IPS-18a (cell line): ENCODE results near the gene HDX.
A peak's percentile ranks its signal among the peaks of the same experiment; 100 is the strongest.
"Not testable (repeated sequence)": the region's sequence is repeated elsewhere in the genome, so short reads cannot be mapped to it uniquely, and the experiment has no call there.

Experiments
- H3K27ac ChIP-seq: one replicate; pipeline ENCODE4 v1.5.1; 2013; ENCODE audit warnings: low read length
- H3K27me3 ChIP-seq: one replicate; pipeline ENCODE4 v1.6.1; 2013; ENCODE audit warnings: mild to moderate bottlenecking, low read length; ENCODE audit not compliant: control insufficient read depth, insufficient read depth
- H3K36me3 ChIP-seq: one replicate; pipeline ENCODE4 v1.6.1; 2013; ENCODE audit warnings: low read depth, low read length; ENCODE audit not compliant: control insufficient read depth
- H3K4me1 ChIP-seq: one replicate; pipeline ENCODE4 v1.6.1; 2013; ENCODE audit warnings: low read depth, low read length; ENCODE audit not compliant: control insufficient read depth
- H3K4me3 ChIP-seq: one replicate; pipeline ENCODE4 v1.5.1; 2013; ENCODE audit warnings: low read length
- H3K9ac ChIP-seq: one replicate; pipeline ENCODE4 v1.6.1; 2013; ENCODE audit warnings: mild to moderate bottlenecking, low read length, moderate library complexity
- H3K9me3 ChIP-seq: one replicate; pipeline ENCODE4 v1.6.1; 2013; ENCODE audit warnings: low read depth, low read length; ENCODE audit not compliant: control insufficient read depth

Gene HDX

GRCh38 chrX:84335121-84335520 lies 167.1 kb downstream of the HDX start:
- H3K27me3 ChIP-seq = no peaks in the 10 kb centered on the region
- no peak overlapping the region for H3K9ac ChIP-seq
- H3K36me3 ChIP-seq = no peaks in the 10 kb centered on the region
- no peak overlapping the region for H3K4me3 ChIP-seq
- peaks cover 24% of the 10 kb centered on the region for H3K9me3 ChIP-seq
- H3K27ac ChIP-seq = no peak overlapping the region
- H3K4me1 ChIP-seq = no peaks in the 10 kb centered on the region

- no peak overlapping the region for H3K27ac ChIP-seq
- no peaks in the 10 kb centered on the region for H3K36me3 ChIP-seq
- peaks cover 3% of the 10 kb centered on the region for H3K9me3 ChIP-seq
- no peak overlapping the region for H3K9ac ChIP-seq
- no peaks in the 10 kb centered on the region for H3K4me1 ChIP-seq
- H3K4me3 ChIP-seq = no peak overlapping the region
- no peaks in the 10 kb centered on the region for H3K27me3 ChIP-seq
Measured at GRCh38 chrX:84322083-84322827, 180.0 kb downstream of the HDX start.

GRCh38 chrX:84320614-84321013 lies 181.6 kb downstream of the HDX start:
- H3K36me3 ChIP-seq = no peaks in the 10 kb centered on the region
- H3K4me3 ChIP-seq = no peak overlapping the region
- peaks cover 3% of the 10 kb centered on the region for H3K9me3 ChIP-seq
- no peaks in the 10 kb centered on the region for H3K27me3 ChIP-seq
- no peaks in the 10 kb centered on the region for H3K4me1 ChIP-seq
- H3K9ac ChIP-seq = no peak overlapping the region
- H3K27ac ChIP-seq = no peak overlapping the region

- H3K4me3 ChIP-seq = no peak overlapping the region
- H3K27ac ChIP-seq = no peak overlapping the region
- H3K27me3 ChIP-seq = no peaks in the 10 kb centered on the region
- peaks cover 3% of the 10 kb centered on the region for H3K9me3 ChIP-seq
- no peaks in the 10 kb centered on the region for H3K4me1 ChIP-seq
- no peak overlapping the region for H3K9ac ChIP-seq
- no peaks in the 10 kb centered on the region for H3K36me3 ChIP-seq
Measured at GRCh38 chrX:84320023-84320422, 182.2 kb downstream of the HDX start.

GRCh38 chrX:84318661-84319060 lies 183.6 kb downstream of the HDX start:
- no peaks in the 10 kb centered on the region for H3K36me3 ChIP-seq
- peak overlapping the region; percentile 9 for H3K4me3 ChIP-seq
- H3K4me1 ChIP-seq = no peaks in the 10 kb centered on the region
- H3K9me3 ChIP-seq = peaks cover 14% of the 10 kb centered on the region
- no peak overlapping the region for H3K9ac ChIP-seq
- no peaks in the 10 kb centered on the region for H3K27me3 ChIP-seq
- H3K27ac ChIP-seq = no peak overlapping the region

- H3K27ac ChIP-seq = not testable (repeated sequence)
Measured at GRCh38 chrX:84315946-84316345, 186.3 kb downstream of the HDX start.

More at GRCh38 chrX:84315946-84316345, 186.3 kb downstream of the HDX start:
- peaks cover 15% of the 10 kb centered on the region for H3K9me3 ChIP-seq
- H3K4me1 ChIP-seq, H3K9ac ChIP-seq, H3K27me3 ChIP-seq, H3K36me3 ChIP-seq, H3K4me3 ChIP-seq: not testable (repeated sequence)
